ENCODE data around the gene CYB5D1.

- no peak for TF ChIP-seq POLR2A (IDR thresholded peaks at IDR 0.05)
- TF ChIP-seq CTCF (IDR thresholded peaks at IDR 0.05), result no peak
Observed at GRCh38 chr17:7818026-7818425, 39.8 kb upstream of the CYB5D1 start.

Measured in ovary (tissue), 3 donors.